Gastroesophageal sphincter (tissue), 4 donors: ENCODE results near the gene SIN3B. TPM values are rescaled to one million over a fixed set of nuclear protein-coding genes. Genes with fewer than 3 reads are reported as not detected.

Source experiments
- ATAC-seq: fragments of 150-250 bp; one replicate; pipeline ENCODE4 v1.9.1; 2016; ENCODE audit warnings: mild to moderate bottlenecking, moderate library complexity
- H3K27ac ChIP-seq, 4 donors: fragments of 200-600 bp; sonication (generic) in 3 of 4; 1 replicate in 3 of 4; 2 replicates in 1 of 4; pipeline ENCODE4 v1.5.1; 2016 to 2019
- H3K27me3 ChIP-seq: fragments of 200-600 bp; sonication (generic); one replicate; pipeline ENCODE4 v1.5.1; 2019
- H3K36me3 ChIP-seq, 2 donors: fragments of 200-600 bp; sonication (generic); one replicate each; pipeline ENCODE4 v1.5.1; 2019; ENCODE audit warnings: control low read depth in 1 of 2
- H3K4me1 ChIP-seq, 3 donors: fragments of 200-600 bp; sonication (generic); 1 replicate in 2 of 3; 2 replicates in 1 of 3; pipeline ENCODE4 v1.5.1; 2016 to 2019; ENCODE audit warnings: control low read depth in 2 of 3
- H3K4me3 ChIP-seq, 2 donors: fragments of 200-600 bp; sonication (generic); one replicate each; pipeline ENCODE4 v1.5.1; 2019; ENCODE audit warnings: mild to moderate bottlenecking in 1 of 2, moderate library complexity in 1 of 2
- H3K9me3 ChIP-seq, 3 donors: fragments of 200-600 bp; sonication (generic); one replicate each; pipeline ENCODE4 v1.5.1; 2017 to 2019; ENCODE audit warnings: control low read depth in 2 of 3
- CTCF ChIP-seq, 4 experiments: fragments of 200-600 bp in 2 of 4; fragments of 450-650 bp in 2 of 4; sonication (generic) in 1 of 4; IDR thresholded peaks; one replicate each; pipeline ENCODE4 v1.5.1; 2017 to 2019; ENCODE audit warnings: antibody characterized with exemption in 4 of 4, mild to moderate bottlenecking in 2 of 4, moderate library complexity in 2 of 4
- EP300 ChIP-seq: sonication (generic); formaldehyde crosslinking; IDR thresholded peaks from one replicate; pipeline ENCODE4 v1.6.1; 2017; ENCODE audit warnings: antibody characterized with exemption, mild to moderate bottlenecking
- POLR2A ChIP-seq, 2 donors: fragments of 450-650 bp; IDR thresholded peaks; one replicate each; pipeline ENCODE4 v1.6.1; 2017; ENCODE audit warnings: antibody characterized with exemption in 2 of 2, mild to moderate bottlenecking in 2 of 2, moderate library complexity in 1 of 2
- POLR2AphosphoS5 ChIP-seq: sonication (generic); formaldehyde crosslinking; IDR thresholded peaks from one replicate; pipeline ENCODE4 v1.6.1; 2017; ENCODE audit warnings: antibody characterized with exemption
- WGBS, 2 donors: methylation state at CpG; one replicate each; pipeline ENCODE4 v1.1.5; 2018; ENCODE audit warnings: low coverage in 1 of 2; 5-methylcytosine and 5-hydroxymethylcytosine counted together
- small RNA-seq, 4 donors: library from RNA; depleted of rRNA; stranded (forward); fragments of <200 nt; gene quantifications; one replicate each; pipeline ENCODE3, GENCODE V24; 2016
- total RNA-seq, 4 donors: library from RNA; depleted of rRNA; stranded (reverse); fragments of >200 nt; gene quantifications; one replicate each; pipeline ENCODE4 v1.1.0, GENCODE V29; 2016

SIN3B gene
- total RNA-seq, 4 donors from 2014 or later: 19.7 to 55.7 (median 45.8) TPM

- Histone ChIP-seq H3K9me3 (peaks cover 0 to 34% (median 0%) of the 10 kb centered on the region in 3 donors), H3K4me3 (no peak overlapping the region), H3K27me3 (peaks cover 21% of the 10 kb centered on the region), H3K27ac (no peak overlapping the region), H3K36me3 (no peaks in the 10 kb centered on the region), H3K4me1 (no peaks in the 10 kb centered on the region)
- TF ChIP-seq EP300: no peak
- TF ChIP-seq POLR2AphosphoS5: no peak
- TF ChIP-seq CTCF (IDR thresholded peaks at IDR 0.05): no peak
- TF ChIP-seq POLR2A (IDR thresholded peaks at IDR 0.05): no peak
- no peak for ATAC-seq
- WGBS, 2 donors: no CpG with 5 or more reads among the region's 13 CpGs
These were observed 98.7 kb downstream of the SIN3B start for GRCh38 chr19:16927883-16928282.

- Histone ChIP-seq H3K4me1 (no peaks in the 10 kb centered on the region), H3K4me3 (no peak overlapping the region), H3K27ac (no peak overlapping the region), H3K27me3 (peaks cover 21% of the 10 kb centered on the region), H3K9me3 (peaks cover 0 to 34% (median 0%) of the 10 kb centered on the region in 3 donors), H3K36me3 (no peaks in the 10 kb centered on the region)
- WGBS, 2 donors: 92% methylated on average over 1 of the region's 2 CpGs; no CpG with 5 or more reads in 1 of the 2 donors
- TF ChIP-seq CTCF (IDR thresholded peaks at IDR 0.05) (no peak), POLR2AphosphoS5 (no peak), EP300 (no peak), POLR2A (IDR thresholded peaks at IDR 0.05) (no peak)
- no peak for ATAC-seq
These were observed 99.2 kb downstream of the SIN3B start for GRCh38 chr19:16928351-16928750.

- 100% methylated on average over 2 of the region's 10 CpGs; no CpG with 5 or more reads in 1 of the 2 donors for WGBS, 2 donors
- Histone ChIP-seq H3K4me1 (no peaks in the 10 kb centered on the region), H3K9me3 (peaks cover 0 to 40% (median 0%) of the 10 kb centered on the region in 3 donors), H3K4me3 (no peak overlapping the region), H3K27ac (no peak overlapping the region), H3K27me3 (peaks cover 21% of the 10 kb centered on the region), H3K36me3 (no peaks in the 10 kb centered on the region)
- no peak for TF ChIP-seq POLR2AphosphoS5
- no peak for ATAC-seq
These were observed 99.7 kb downstream of the SIN3B start for GRCh38 chr19:16928916-16929315.

Small RNA genes lying within 50 kb of the gene (small RNA-seq; reads per million reads assigned to genes)
- 0 reads per million in 4 donors for gene AC008737.3
- gene RN7SL823P: 0 reads per million in 4 donors
- gene RN7SL835P: 0 reads per million in 4 donors

Other genes with a start within 250 kb of the SIN3B start
- gene MED26, start 201.2 kb upstream of the SIN3B start, total RNA-seq: 10 to 100 TPM in 1 of 4 donors, 1 to 10 TPM in 3; 5.8 to 10.5 (median 8.3) TPM
- 100 to 1,000 TPM in 1 of 4 donors, 10 to 100 TPM in 3; 73.4 to 112 (median 86.0) TPM for gene SMIM7, start 169.3 kb upstream of the SIN3B start, total RNA-seq
- 10 to 100 TPM in 1 of 4 donors, 1 to 10 TPM in 3; 7.1 to 18.8 (median 8.8) TPM for gene TMEM38A, start 168.3 kb upstream of the SIN3B start, total RNA-seq
- gene NWD1, start 109.6 kb upstream of the SIN3B start, total RNA-seq: 1 to 10 TPM in 1 of 4 donors, under 1 TPM in 2, not detected in 1; 0.15 to 1.4 (median 0.37) TPM
- gene F2RL3, start 59.6 kb downstream of the SIN3B start, total RNA-seq: 1 to 10 TPM; 2.3 to 5.1 (median 2.7) TPM
- gene CPAMD8, start 197.4 kb downstream of the SIN3B start, total RNA-seq: 10 to 100 TPM in 1 of 4 donors, 1 to 10 TPM in 3; 6.9 to 12.0 (median 9.2) TPM
- gene HAUS8, start 246.1 kb downstream of the SIN3B start, total RNA-seq: 1 to 10 TPM; 3.2 to 6.4 (median 5.5) TPM
- gene MYO9B, start 246.4 kb downstream of the SIN3B start, total RNA-seq: 10 to 100 TPM; 38.1 to 77.7 (median 66.2) TPM